GM18511 (cell line): ENCODE data around the gene COG5.

Experiments used
- ATAC-seq: cut with Tn5 transposase; IDR thresholded peaks from one replicate; pipeline ENCODE4 v1.9.1; 2021; ENCODE audit warnings: mild to moderate bottlenecking, moderate library complexity; ENCODE audit not compliant: unreplicated experiment

Gene COG5

DNA sequence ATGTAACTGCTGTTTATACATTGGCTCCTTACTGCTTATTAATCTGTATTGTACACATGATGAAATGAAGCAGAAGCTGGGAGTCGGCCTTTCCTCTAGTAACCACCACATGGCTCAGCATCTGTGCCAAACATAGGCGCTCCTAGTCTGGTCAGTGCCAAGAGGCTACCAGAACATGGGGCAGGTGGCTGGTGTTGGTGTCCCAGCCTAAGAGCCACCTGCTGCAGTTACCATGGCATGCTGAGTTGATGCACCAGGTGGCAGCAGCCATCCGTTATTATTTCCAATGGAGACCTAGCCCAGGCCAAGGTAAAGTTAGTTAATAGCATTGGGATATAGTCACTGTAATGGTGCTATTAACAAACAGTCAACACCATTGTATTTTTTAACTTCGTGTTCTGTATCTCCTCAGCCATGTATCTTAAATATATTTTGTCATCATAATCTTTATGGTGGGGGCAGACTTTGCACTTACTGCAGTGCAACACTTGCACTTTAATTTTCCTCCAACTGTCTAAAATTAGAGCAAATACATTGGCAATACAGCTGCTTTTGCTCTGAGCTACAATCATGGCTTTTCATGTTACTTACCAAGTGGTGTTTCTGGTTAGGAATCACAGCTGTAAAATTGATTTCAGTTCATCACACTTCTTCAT lies 361.8 kb downstream of the COG5 start:
- ATAC-seq, result no peak

DNA sequence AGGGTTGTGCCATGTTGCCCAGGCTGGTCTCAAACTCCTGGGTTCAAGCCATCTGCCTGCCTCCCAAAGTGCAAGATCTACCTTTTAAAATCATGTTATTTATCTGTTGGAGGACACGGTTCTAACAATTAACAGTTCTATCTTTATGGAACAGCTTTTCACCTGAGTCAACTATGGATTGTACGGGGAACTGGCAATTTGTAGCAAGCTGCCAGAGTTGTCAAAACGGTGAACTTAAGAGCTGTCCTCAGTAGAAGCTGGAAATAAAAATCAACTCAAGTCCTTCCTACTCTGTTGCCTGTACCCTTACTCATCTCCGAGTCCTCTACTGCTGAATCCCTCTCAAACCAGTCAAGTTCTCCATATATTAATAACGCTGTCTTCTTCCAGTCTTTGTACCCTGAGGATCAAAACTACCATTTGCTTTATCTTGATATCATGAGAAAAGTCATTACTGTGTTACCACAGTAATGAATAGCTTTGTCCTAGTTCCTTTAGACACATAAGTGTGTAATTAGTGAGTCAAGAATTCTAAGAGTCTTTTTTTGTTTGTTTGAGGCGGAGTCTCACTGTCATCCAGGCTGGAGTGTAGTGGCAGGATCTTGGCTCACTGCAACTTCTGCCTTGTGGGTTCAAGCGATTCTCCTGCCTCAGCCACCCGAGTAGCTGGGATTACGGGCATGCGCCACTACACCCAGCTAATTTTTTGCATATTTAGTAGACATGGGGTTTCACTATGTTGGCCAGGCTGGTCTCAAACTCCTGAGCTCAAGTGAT lies 366.7 kb downstream of the COG5 start:
- ATAC-seq, result no peak

DNA sequence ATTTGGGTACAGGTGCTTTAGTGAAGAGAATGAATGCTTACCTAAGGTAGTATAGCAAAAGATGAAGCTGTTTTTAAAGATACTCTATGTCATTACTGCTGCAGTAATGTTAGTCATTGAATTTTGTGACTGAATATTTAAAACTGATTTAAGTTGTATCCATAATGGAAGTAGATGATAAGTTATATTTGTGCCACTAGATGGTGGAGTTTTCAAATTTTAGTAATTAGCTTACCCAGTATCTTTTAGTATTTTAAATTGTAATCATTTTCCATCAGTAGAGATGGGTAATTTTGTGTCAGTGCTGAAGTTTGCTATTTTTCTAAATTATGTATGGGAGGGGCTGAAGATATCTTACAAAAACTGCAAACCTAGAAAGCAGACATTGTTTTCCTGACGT lies 369.7 kb downstream of the COG5 start:
- no peak for ATAC-seq

DNA sequence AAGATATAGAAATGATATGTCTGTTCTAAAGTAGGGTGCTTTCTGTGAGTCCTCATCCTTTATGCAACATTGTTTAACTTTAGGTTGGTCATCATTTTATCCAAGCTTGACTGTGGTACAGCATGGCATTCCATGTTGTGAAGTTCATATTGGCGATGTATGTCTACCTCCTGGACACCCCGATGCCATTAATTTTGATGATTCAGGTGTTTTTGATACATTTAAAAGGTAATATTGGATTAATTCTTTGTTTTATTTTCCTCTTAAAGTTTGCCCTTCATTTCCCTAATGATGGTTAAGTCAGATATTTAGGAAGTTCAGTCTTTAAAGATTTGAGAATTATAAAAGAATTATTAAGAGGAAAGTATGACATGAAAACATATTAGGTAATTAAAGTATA lies 373.6 kb downstream of the COG5 start:
- no peak for ATAC-seq

DNA sequence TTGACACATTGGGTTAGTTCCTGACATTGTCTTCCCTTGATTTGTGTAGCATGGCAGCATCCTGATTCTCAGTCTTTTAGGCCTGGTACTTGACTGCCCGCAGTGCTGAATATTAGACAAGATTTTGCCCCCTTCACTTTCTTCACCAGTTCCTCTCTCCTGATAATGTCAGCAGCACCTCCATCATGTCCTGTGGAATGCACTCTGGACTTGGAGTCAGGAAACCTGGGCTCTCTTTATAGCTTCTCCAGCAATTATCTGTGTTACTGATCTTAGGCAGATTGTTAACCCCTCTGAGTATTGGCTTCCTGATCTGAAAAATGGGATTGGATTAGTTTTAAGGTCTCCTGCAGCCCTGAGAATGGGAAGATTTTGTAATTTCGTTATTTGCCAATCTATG lies 375.9 kb downstream of the COG5 start:
- ATAC-seq, result no peak

DNA sequence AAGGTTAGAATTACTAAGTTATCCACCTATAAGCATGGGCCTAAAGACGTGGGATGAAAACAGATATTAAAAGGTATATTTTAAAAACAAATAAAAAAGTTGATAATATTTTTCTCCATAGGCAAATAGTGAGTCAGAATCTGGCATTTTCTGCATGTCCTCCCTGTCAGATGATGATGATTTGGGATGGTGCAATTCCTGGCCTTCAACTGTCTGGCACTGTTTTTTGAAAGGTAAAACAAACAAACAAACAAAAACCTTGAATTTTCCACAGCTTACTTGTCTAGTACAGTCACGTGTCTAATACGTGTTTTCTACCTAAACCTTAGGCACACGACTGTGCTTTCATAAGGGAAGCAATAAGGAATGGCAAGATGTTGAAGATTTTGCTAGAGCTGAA lies 377.5 kb downstream of the COG5 start:
- ATAC-seq, result no peak

DNA sequence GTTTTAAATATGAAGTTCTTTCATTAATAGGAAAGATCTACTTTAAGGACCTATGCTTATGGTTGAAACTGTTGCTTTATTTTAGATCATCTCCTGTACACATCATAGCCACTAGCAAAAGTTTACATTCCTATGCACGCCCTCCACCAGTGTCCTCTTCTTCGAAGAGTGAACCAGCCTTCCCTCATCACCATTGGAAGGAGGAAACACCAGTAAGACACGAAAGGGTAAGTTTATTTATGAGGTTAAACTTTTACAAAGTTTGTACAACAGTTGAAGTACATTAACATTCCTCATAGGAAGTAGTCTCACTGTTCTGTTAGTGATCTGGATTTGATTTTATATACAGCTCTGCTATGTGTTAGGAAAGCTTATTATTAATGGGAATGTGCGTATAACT lies 378.0 kb downstream of the COG5 start:
- no peak for ATAC-seq

DNA sequence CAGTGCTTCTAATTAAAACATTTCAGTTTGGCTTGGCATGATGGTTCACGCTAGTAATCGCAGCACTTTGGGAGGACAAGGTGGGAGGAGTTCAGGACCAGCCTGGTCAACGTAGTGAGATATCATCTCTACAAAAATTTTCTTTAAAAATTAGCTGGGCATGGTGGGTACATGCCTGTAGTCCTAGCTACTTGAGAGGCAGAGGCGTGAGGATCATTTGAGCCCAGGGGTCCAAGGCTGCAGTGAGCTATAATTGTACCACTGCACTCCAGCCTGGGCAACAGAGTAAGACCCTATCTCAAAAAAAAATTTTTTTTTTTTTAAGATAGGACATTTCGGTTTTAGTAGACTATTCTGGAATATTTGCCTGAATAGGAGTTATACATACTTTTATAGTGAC lies 382.5 kb downstream of the COG5 start:
- ATAC-seq, result no peak

DNA sequence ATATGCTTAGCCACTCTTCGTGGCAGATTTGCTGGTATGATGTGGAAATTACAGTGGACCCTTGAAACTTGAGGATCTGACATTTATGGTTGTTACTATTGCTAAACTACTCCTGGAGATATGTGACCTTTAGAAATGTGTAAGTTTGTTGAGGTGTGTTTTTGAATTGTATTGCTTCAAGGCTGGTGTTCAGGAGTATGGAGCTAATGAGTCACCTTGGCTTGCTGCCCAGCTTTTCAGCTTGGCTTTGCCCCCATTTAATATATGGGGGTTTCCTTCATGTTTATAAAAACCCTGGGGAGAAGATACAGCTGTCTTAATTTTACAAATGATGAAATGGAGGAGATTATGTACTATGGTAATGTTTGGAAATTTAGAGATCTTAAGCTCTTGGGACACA lies 383.3 kb downstream of the COG5 start:
- no peak for ATAC-seq

DNA sequence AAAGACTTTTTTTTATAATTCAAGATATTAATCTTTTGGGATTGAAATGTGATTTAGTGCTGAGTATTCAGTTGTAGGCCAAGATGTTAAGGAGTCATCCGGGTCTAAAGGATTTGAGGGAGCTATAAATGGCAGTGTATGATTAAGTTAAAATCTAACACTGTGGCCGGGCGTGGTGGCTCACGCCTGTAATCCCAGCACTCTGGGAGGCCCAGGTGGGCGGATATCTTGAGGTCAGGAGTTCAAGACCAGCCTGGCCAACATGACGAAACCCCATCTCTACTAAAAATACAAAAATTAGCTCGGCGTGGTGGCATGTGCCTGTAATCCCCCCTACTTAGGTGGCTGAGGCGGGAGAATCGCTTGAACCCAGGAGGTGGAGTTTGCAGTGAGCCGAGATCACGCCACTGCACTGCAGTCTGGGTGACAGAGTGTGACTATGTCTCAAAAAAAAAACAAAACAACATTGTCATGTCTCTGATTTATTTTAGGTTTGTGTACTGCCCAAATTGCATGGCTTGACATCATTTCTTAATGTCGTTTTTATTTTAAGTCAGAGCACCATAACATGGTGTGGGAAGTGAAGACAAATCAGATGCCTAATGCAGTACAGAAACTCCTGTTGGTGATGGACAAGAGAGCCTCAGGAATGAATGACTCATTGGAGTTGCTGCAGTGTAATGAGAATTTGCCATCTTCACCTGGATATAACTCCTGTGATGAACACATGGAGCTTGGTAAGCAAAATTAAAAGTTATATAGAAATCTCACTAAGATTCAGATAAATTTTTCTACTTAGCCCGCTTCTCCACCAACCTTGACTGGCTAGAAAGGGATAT lies 384.2 kb downstream of the COG5 start:
- ATAC-seq, result no peak

DNA sequence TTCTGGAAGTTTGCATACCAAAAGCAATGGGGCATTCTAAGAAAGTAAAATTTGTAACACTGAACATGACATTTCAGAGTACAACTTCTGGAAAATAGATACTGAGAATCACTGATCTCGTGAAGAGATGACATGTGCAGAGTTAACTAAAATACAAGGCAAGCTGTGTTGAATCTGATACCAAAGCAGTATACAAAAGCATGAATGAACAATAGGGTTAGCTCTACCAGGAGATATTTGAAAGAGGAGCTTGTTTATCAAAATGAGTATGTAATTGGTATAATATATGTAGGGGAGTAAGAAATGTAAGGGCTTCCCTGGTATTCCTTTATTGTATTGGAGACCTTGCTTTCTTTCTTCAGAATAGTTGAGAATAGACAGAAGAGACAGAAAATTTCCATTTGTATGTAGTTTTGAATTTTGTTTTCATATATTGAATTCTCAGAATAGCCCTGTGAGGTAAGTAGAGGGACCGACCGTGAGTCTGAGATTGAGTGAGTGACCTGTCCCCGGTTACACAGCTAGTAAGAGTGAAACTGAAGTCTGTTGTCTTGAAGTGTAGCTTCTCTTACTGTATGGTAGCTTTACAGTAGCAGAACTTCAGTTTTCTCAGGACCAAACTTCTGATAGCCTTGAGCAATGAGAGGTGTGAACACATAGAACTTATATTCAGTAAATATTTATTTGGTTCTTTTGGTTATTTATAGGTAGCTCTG lies 389.9 kb downstream of the COG5 start:
- ATAC-seq, result peak; percentile 58

DNA sequence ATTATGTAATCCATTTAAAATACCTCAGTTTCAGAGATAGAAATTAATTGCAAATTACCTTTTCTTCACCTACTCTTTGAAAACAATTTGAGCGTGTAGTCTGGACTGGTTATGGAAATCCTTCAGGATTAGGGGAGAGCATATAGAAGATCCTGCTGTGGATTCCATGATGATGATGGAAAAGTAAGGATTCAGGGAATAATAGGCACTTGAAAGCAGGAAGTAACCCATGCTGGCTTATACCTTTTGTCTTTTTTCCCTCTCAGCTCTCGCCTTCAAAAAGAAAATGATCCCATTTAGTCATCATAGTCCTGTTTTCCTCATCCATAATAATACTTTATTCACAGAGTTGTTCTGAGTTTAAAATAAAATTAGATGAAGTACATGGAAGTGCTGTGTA lies 390.5 kb downstream of the COG5 start:
- ATAC-seq, result no peak

DNA sequence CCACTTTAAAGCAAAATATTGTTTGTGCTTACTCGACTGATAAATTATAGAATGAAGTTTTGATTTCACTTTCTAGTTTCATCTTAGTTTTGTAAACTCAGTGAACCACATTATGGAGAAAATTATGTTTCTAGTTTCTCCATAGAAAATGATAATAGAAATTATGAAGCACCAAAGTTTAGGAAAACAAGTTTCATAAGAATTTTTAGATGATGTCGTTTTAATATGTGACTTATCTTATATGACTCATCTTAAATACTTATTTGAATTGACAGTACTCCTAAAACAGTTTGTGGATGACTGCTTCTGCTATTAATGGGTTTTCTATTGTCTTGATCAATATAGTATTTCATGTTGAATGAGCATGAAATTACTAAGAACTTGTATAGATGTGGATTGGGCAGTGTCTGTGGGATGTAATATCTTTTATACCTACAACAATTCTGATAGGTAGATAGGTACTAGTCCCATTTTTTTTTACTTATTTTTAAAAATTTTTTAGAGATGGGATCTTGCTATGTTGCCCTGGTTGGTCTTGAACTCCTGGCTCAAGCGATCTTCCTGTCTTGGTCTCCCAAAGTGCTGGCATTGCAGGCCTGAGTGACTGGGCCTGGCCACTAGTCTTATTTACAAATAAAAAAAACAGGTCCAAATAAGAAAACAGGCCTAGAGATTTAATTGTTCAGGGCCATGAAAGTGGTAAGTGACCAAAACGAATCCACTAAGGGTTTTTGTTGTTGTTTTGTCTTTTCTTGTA lies 391.3 kb downstream of the COG5 start:
- no peak for ATAC-seq

DNA sequence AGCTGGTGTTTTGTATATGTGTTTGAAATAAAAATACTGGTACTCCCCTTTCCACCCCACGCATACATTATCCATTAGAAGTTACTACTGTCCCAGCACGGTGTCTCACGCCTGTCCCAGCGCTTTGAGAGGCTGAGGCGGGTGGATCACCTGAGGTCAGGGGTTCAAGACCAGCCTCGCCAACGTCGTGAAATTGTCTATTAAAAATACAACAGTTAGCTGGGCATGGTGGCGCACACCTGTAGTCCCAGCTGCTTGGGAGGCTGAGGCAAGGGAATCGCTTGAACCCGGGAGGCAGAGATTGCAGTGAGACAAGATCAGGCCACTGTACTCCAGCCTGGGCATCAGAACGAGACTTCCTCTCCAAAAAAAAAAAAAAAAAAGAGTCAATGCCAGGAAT lies 392.2 kb downstream of the COG5 start:
- ATAC-seq, result no peak

DNA sequence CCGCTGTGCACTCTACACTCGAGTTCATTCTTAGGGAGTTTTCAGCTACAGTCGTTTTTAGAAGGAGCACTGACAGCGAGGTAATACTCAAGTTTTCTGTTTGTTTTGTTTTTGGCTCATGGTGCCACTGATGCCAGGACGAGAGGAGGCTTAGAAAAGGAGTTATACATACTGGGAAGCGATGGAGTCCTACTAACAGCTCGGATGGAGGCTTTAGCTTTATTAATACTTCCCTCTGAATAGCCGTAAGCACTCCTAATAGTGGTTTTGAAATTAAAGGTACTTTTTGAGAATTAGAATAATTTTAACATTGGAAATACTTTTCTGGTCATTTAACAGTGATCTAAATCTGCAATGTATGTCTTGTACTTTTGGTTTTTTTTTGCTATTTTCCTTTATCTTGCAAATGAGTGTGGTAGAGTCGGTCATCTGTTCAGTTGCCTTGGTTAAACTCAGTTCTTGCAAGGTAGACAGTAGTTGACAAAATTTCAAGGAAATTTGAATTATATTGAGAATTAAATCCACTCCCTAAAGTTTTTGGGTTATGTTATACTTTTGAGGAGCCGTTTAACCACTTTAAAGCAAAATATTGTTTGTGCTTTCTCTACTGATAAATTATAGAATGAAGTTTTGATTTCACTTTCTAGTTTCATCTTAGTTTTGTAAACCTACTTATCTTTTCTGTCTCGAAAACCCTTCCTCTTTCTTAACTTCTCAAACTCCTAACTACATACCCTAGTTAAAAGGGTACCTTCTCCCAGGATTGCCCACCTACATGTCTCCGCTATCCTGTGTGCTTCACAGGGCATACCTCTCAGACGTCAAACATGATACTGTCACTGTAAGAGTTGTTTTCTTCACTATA lies 393.4 kb downstream of the COG5 start:
- ATAC-seq, result no peak

DNA sequence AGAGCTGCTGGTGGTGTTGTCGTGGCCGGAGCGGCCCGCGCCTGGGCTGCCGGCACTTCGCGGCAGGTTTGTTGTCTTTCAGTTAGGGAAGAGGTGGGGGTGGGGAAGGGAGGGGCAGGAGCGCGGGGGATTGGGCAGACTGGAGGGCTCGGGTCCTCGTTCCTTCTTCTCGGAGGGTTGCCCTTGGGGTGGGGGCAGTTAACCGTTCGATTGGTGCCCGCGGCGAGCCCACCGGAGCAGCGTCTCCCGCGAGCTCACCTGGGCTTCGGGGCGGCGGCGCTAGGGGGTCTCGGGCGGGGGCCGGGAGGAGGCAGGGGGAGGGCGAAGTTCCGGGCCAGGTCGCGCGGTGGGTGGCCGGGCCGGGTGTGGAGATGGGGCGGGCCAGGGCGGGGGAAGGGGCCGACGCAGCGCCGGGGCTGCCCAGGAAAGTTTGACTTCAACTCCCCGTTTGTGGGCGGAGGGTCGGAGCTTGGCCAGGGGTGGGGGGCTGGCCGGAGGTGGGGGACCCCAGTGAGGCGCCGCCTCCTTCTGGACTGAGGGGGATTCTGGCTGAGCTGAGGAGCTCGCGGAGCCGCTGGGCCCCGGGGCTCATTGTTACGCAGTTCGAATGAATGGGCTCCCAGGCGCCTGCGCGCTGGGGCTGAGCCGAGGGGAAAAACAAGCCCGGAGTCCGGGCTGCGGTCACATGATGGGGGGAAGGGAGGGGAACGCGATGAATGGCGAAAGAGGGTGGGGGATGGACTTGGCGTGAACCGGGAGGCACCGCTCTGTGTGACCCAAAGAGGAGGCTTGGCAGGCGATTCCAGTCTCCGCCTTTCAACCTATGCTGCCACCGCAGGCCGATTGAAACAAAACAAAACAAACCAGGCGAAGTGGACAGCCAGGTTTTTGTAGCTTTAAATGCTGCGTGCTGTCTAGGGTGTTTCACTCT lies 394.3 kb downstream of the COG5 start:
- peak; percentile 28 for ATAC-seq

DNA sequence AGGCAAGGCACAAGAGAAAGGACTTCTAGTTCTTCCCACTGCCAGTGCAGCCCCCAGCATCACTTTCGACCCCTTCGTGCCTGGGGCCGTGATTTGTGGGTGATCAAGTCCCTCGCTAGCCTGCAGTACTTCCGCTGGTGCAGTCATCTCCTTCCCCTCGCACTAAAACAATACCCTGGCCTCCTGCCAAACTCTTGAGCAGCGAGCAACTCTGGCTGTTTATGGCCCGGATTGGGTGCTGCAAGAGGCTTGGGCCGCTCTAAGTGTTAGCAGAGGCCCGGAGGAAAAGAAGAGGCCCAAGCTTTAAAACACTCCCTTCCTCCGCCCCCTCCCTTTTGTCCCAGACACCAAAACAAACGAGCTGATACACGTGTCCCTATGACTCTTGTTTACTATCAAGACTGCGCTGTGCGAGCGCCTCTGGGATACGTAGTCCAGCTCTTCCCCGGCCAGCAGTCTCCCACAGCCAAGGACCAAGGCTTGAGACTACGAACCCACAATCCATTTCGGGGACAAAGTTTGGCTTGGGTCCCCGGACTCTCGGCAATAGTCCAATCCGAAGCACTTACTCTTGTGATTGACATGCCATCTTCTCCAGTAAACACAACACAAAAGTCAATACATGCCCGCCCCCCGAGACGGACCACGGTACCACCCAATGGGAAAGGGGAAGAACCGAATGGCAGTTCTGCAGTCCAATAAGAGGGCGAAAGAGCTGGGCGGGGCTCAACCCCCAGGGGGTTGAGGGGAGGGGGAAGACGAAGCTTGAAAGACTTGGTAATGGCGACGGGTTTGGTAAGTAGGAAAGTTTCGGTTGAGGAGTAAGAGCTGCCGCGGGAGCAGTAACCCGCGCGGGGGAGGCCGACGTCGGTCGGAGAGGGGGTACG lies 395.2 kb downstream of the COG5 start, which contains the start of gene HBP1:
HBP1 (plus strand) TSS at position 771 of the 887 bp plus-strand sequence. CDS start 10,891 bp downstream, outside the sequence.
- ATAC-seq, result peak; percentile 91
